DOHH2 (cell line): ENCODE measurements around the gene ARMC9.

Experiments
- H3F3A ChIP-seq: fragments of 200-600 bp; sonication (generic), shearing (Covaris generic); 2 replicates; pipeline ENCODE4 v1.6.0; 2016; ENCODE audit warnings: antibody characterized with exemption, mild to moderate bottlenecking; ENCODE audit not compliant: control insufficient read depth, insufficient read depth
- H3K27ac ChIP-seq: fragments of 200-600 bp; sonication (generic); 2 replicates; pipeline ENCODE4 v1.5.1; 2014; ENCODE audit warnings: low read depth, mild to moderate bottlenecking, low read length, moderate library complexity
- H3K27me3 ChIP-seq: fragments of 200-600 bp; sonication (generic); 2 replicates; pipeline ENCODE4 v1.6.1; 2014; ENCODE audit warnings: mild to moderate bottlenecking, low read length, mixed read lengths; ENCODE audit not compliant: control insufficient read depth
- H3K36me3 ChIP-seq: fragments of 200-600 bp; sonication (generic); 2 replicates; pipeline ENCODE4 v1.6.1; 2014; ENCODE audit warnings: mild to moderate bottlenecking, low read length, moderate library complexity, mixed read lengths; ENCODE audit not compliant: control insufficient read depth
- H3K4me1 ChIP-seq: fragments of 200-600 bp; sonication (generic); 2 replicates; pipeline ENCODE4 v1.6.1; 2014; ENCODE audit warnings: mild to moderate bottlenecking, low read length, mixed read lengths; ENCODE audit not compliant: control insufficient read depth
- H3K4me2 ChIP-seq: fragments of 200-600 bp; sonication (generic); 2 replicates; pipeline ENCODE4 v1.6.0; 2014; ENCODE audit warnings: mild to moderate bottlenecking, low read length, moderate library complexity
- H3K4me3 ChIP-seq: fragments of 200-600 bp; sonication (generic); 2 replicates; pipeline ENCODE4 v1.5.1; 2014; ENCODE audit warnings: mild to moderate bottlenecking, low read length, mixed read lengths
- H3K79me2 ChIP-seq: fragments of 200-600 bp; sonication (generic); 2 replicates; pipeline ENCODE4 v1.6.1; 2014; ENCODE audit warnings: mild to moderate bottlenecking, low read length, mixed read lengths; ENCODE audit not compliant: control insufficient read depth
- H3K9me2 ChIP-seq: fragments of 200-600 bp; sonication (generic); replicated peaks from 2 replicates; pipeline ENCODE4 v1.6.1; 2014; ENCODE audit warnings: mild to moderate bottlenecking, low read length, mixed read lengths; ENCODE audit not compliant: control insufficient read depth
- H3K9me3 ChIP-seq: fragments of 200-600 bp; sonication (generic); 2 replicates; pipeline ENCODE4 v1.6.1; 2014; ENCODE audit warnings: antibody characterized with exemption, low read length, mixed read lengths; ENCODE audit not compliant: control insufficient read depth, insufficient read depth
- H4K20me1 ChIP-seq: fragments of 200-600 bp; sonication (generic); 2 replicates; pipeline ENCODE4 v1.6.0; 2014; ENCODE audit warnings: low read depth, mild to moderate bottlenecking, antibody characterized with exemption, low read length, moderate library complexity; ENCODE audit not compliant: control insufficient read depth, insufficient read depth
- CTCF ChIP-seq: fragments of 200-600 bp; sonication (generic); IDR thresholded peaks from one replicate; pipeline ENCODE4 v1.5.1; 2014; ENCODE audit warnings: antibody characterized with exemption, mild to moderate bottlenecking, low read depth, low read length; ENCODE audit not compliant: poor library complexity, severe bottlenecking
- EZH2phosphoT487 ChIP-seq: fragments of 200-600 bp; sonication (generic); IDR thresholded peaks from 2 replicates; pipeline ENCODE4 v1.6.1; 2017; ENCODE audit warnings: borderline replicate concordance, mild to moderate bottlenecking, antibody characterized with exemption, low read length, moderate library complexity, mixed read lengths

ARMC9 gene

GRCh38 chr2:231362555-231363184, 164.2 kb downstream of the ARMC9 start:
- Histone ChIP-seq H3K27ac (peak overlapping the region; percentile 31), H3K4me1 (peaks cover 25% of the 10 kb centered on the region), H3K27me3 (no peaks in the 10 kb centered on the region), H3K9me3 (no peaks in the 10 kb centered on the region), H3K36me3 (no peaks in the 10 kb centered on the region), H3F3A (no peaks in the 10 kb centered on the region), H4K20me1 (no peaks in the 10 kb centered on the region), H3K79me2 (no peaks in the 10 kb centered on the region), H3K4me2 (peak overlapping the region; percentile 58), H3K9me2 (no peaks in the 10 kb centered on the region), H3K4me3 (peak overlapping the region; percentile 48)
- TF ChIP-seq EZH2phosphoT487: no peak
- no peak for TF ChIP-seq CTCF

GRCh38 chr2:231364061-231364460, 165.6 kb downstream of the ARMC9 start:
- no peaks in the 10 kb centered on the region for H3K36me3 ChIP-seq
- H4K20me1 ChIP-seq: no peaks in the 10 kb centered on the region
- H3K79me2 ChIP-seq: no peaks in the 10 kb centered on the region
- no peak overlapping the region for H3K4me3 ChIP-seq
- H3F3A ChIP-seq: no peaks in the 10 kb centered on the region
- no peaks in the 10 kb centered on the region for H3K9me3 ChIP-seq
- no peaks in the 10 kb centered on the region for H3K9me2 ChIP-seq
- peaks cover 25% of the 10 kb centered on the region for H3K4me1 ChIP-seq
- no peak overlapping the region for H3K27ac ChIP-seq
- no peaks in the 10 kb centered on the region for H3K27me3 ChIP-seq
- TF ChIP-seq CTCF: no peak
- no peak for TF ChIP-seq EZH2phosphoT487
- H3K4me2 ChIP-seq: no peak overlapping the region

- no peaks in the 10 kb centered on the region for H3K79me2 ChIP-seq
- H3K27ac ChIP-seq: no peak overlapping the region
- no peaks in the 10 kb centered on the region for H3K36me3 ChIP-seq
- TF ChIP-seq EZH2phosphoT487 (no peak), CTCF (no peak)
- H3K27me3 ChIP-seq: no peaks in the 10 kb centered on the region
- H3K9me2 ChIP-seq: no peaks in the 10 kb centered on the region
- no peak overlapping the region for H3K4me3 ChIP-seq
- H3K4me1 ChIP-seq: peaks cover 25% of the 10 kb centered on the region
- no peaks in the 10 kb centered on the region for H3K9me3 ChIP-seq
- no peaks in the 10 kb centered on the region for H4K20me1 ChIP-seq
- H3F3A ChIP-seq: no peaks in the 10 kb centered on the region
- no peak overlapping the region for H3K4me2 ChIP-seq
These were observed 166.8 kb downstream of the ARMC9 start for GRCh38 chr2:231364961-231365810.
